GM19351 (cell line): ENCODE data around the gene PGM5.
"Not testable (repeated sequence)": the region's sequence is repeated elsewhere in the genome, so short reads cannot be mapped to it uniquely, and the experiment has no call there.

ENCODE experiments used
- ATAC-seq: cut with Tn5 transposase; IDR thresholded peaks from one replicate; pipeline ENCODE4 v1.9.1; 2021; ENCODE audit warnings: mild to moderate bottlenecking, moderate library complexity; ENCODE audit not compliant: unreplicated experiment

The PGM5 gene

GRCh38 chr9:68375789-68376188 lies 19.4 kb downstream of the PGM5 start:
- not testable (repeated sequence) for ATAC-seq

- not testable (repeated sequence) for ATAC-seq
Observed at GRCh38 chr9:68377723-68378122, 21.3 kb downstream of the PGM5 start.

DNA sequence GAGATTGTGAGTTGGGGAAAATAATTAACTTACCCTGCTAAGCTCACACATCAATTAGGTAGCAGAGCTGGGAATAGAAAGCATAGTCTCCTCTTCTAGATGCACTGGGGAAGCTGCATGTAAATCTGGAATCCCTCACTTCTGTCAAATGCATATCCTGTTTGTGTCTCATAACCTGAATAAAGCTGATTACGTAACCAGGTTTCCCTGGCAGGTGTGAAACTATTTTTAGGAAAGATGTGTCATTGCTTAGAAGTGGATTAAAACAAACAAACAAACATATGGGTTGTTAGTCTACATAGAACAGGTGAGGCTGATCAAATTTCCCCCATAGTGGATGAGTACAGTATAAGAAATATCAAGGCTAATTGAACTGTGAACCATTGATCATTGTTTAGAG lies 27.5 kb downstream of the PGM5 start:
- not testable (repeated sequence) for ATAC-seq

DNA sequence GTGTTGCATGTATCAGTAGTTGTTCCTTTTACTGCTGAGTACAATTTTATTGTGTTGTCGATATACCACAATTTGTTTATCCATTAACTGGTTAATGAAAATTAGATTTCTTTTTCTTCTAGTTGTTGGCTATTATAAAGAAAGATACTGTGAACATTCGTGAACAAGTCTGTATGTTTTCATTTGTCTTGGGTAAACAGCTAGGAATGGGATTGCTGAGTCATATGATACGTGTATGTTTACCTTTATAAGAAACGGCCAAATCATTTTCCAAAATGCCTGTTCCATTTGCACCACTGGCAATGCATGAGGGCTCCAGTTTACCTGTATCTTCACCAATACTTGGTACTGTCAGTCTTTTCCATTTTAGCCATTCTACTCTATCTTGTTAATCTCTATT lies 33.1 kb downstream of the PGM5 start:
- ATAC-seq = not testable (repeated sequence)

GRCh38 chr9:68390737-68391136 lies 34.3 kb downstream of the PGM5 start:
- not testable (repeated sequence) for ATAC-seq

DNA sequence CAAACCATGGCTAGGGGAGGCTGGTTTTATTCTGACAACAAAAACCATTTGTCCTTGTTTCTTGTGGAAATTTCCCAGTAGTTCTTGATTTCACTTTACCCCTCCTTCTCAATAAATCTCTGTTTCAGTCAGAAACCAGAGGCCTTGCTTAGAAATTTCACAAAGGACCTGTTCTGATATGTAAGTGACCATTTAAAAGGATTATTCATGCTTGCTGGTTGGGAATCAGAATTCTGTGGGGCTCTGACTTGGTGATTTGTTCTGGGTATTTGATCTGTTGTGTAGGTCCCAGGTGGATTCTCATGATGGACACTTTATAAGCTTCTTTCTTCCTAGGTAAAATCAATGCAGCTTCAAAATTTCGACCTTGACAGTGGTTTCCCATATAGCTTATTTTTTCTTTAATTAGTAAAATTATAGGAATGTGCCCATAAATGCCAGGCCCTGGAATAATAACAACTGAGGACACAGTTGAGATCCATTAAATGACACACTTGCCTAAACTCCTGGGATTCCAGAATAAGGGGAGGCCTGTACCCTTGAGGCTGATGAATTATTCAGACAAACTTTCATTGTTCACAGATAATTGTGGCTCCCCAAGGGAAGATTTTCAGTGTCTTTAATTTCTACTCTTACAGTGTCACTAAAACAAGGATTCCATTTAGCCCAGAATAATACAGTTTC lies 40.1 kb downstream of the PGM5 start:
- not testable (repeated sequence) for ATAC-seq

- not testable (repeated sequence) for ATAC-seq
Observed at GRCh38 chr9:68397095-68397423, 40.6 kb downstream of the PGM5 start.

DNA sequence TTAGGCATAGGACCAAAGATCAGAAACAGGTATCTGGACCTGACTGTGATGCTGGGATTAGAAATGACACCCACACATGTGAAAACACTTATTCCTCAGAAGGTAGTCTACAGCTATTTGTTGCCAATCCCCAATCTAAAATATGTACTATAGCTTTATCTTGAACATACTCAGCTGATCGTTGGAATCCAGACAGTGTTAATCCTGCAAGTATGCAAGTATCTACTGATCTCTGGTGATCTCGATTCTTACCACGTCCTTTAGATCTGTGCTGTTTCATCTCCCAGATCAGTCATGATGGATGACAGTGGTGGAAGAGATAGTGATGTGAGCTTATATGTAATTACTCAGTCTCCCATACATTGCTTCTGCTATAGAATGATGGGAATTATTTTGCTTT lies 41.4 kb downstream of the PGM5 start:
- not testable (repeated sequence) for ATAC-seq

GRCh38 chr9:68398324-68398723 lies 41.9 kb downstream of the PGM5 start:
- not testable (repeated sequence) for ATAC-seq

GRCh38 chr9:68404421-68405185 lies 48.2 kb downstream of the PGM5 start:
- not testable (repeated sequence) for ATAC-seq

- ATAC-seq = not testable (repeated sequence)
Observed at GRCh38 chr9:68411865-68412264, 55.5 kb downstream of the PGM5 start.

DNA sequence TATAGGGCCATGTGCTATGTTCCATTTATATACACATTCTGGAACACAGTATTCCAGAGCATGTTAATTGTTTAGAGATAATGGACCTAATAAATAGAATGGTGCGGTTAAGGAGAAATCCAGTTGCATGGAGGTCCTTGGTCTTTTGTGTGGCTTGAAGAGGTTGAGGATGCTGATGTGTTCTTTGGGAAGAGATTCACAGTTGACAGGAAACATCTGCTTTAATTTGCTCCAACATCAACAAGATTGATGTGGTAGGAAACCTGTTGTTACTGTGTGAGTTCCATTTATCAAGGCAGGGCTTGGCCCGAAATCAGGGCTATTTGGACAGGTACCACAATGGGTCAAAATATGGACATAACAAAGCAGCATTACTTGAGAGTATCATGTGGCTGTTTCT lies 56.3 kb downstream of the PGM5 start:
- not testable (repeated sequence) for ATAC-seq

DNA sequence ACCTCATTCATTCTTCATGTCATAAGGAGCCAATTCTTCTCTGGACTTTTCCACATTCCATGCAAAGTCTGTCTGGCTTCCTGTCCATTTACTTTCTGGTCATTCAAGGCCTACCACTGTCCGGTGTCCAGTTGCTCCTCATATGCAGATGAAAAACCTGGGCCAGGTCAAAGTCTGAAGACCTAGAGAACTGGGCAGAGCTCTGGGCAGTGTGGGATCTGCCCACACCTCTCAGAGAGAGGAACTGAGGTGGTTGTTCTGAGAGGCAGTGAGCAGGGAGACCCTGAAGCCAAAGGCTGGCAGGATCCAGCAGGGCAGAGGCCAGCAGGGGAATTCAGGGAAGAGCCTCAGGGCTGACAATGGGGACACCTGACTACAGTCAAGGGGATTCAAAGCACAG lies 58.7 kb downstream of the PGM5 start:
- ATAC-seq = not testable (repeated sequence)

DNA sequence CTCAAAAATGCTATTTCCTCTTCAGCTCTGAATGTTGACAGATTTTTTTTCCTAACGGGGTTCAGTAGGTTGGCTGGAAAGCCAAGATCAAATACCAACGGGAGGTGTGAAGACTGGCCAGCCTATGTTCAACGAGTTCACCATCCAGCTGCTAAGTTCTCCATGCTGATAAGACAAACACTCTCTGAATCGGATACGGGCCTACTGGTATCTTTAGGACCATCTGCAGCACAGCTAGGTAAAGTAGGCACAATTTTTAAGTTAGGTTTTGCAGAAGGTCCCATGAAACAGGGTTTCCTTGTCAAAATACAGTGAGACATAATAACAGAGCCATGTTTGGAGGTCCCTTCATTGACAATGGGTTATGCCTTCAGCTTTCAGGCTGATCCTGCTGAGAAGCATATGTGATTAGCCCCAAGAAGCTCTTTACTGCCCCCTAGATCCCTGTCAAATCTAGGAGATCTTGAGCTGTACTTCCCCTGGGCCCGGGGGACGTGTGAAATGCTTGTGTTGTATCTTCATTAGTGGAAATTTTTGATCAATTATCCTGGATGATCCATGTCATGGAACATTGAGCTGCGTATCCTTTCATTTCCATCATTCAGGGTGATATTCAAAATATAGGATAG lies 60.6 kb downstream of the PGM5 start:
- ATAC-seq = no peak

DNA sequence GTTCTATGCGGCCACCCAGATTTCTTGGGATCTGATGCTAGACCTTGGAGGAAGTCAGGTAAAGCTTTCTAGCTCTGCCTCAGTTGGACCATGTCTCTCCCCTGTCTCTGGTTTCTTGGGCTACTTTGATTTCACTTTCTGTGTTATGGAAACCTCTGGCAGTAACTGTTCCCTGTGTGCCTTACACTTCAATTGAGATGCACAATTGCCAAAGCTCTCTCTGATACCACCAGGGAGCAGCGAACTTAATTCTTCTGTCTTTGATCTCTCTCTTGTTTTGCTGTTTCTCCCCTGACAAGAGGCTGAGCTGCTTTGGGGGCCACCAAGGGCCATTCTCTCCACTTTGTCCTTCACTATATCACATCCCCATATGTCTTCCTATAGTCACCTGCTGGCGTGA lies 61.4 kb downstream of the PGM5 start:
- ATAC-seq = no peak

DNA sequence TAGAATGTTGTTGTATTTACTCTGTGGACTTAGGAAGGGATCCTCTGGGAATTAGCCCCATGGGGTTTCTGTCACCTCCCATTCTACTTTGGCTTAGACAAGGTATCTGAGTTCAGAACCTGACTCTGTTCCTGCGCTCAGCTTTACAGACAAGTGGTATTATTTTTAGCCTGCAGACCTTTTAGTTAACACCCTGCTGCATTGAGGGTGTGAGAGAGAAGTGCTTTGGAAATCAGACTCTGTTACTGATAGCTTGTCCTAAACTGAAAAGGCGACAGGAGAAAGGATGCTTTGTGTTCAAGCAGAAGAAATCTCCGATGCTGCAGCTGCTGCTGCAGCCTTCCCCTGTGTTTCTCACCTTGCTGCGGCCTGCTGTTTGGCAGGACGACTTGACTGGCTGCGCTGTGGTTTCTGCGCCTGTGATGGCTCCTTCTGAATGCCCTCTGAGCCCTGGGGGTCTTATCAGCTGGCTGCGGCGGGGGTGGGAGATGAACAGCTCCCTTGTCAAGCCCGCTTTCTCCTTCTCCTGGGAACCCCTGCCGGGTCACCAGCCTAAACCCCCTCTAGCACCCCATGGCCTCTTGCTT lies 61.9 kb downstream of the PGM5 start:
- ATAC-seq = no peak

DNA sequence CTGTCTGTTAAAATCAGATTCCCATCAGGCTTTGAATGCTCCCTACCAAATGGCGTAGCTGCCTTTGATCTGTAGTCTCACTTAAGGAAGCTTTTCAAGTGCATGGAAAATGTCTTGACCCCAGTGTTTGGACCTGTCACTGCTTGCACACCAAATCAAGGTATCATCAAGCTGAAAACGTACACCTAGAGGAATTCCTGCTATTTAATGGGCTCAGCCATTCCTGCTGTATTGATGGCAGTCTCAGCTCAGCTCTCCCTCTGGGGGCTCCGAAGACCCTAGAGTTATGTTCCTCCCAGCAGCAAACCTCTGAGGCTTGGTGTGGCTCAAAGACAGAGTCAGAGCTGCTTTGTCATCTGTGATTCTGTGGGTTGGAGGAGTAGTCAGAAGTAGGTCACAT lies 63.5 kb downstream of the PGM5 start:
- ATAC-seq = no peak

- ATAC-seq = no peak
Observed at GRCh38 chr9:68426755-68427154, 70.3 kb downstream of the PGM5 start.

- ATAC-seq = no peak
Observed at GRCh38 chr9:68427216-68427977, 71.0 kb downstream of the PGM5 start.

DNA sequence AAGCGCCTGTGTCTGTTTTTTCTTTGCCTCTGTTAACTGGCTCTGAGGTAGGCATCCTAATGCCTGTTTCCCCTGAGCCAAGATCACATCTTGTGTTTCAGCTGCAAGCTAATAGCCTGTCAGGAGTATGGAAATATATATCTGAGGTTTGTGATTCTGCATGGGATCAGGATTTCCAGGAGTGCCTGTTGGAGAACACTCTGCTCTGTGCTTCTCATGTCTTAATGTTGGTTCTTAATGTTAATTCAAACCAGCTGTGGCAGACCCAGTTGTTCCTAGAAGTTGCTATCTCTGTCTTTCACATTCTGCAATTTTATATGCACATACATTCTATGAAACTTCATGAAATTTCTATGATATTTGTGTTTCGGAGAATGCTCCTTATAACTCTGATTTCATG lies 72.1 kb downstream of the PGM5 start:
- no peak for ATAC-seq

DNA sequence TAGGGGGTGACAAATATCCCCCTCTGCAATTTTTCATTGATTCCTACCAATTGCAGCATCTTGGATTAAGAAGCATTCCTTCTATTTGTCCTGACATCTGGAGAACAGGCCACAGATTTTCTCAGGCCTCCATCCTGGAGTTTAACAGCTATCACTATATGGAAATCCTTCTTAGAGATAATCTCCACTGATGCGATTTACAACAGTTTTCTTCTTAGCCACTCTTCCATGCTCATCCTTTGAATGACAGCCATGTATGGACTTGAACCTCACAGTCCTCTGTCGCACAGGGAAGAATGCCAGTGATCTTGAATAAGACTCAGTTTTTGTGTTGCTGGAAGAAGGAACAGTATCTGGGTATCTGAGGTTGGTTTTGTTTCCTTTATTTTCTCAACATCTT lies 73.2 kb downstream of the PGM5 start:
- ATAC-seq = no peak
